Activated T-helper 1 cell treated with anti-CD3 and anti-CD28 coated beads, Interleukin-2, amount 50 U/mL, for 16 hours (primary cell): ENCODE measurements around the gene OR5AR1.
"Not testable (repeated sequence)": the region's sequence is repeated elsewhere in the genome, so short reads cannot be mapped to it uniquely, and the experiment has no call there.

ENCODE experiments used
- DNase-seq, 2 donors: peaks; one replicate each; pipeline ENCODE4 v3.0.0-alpha.2; 2020; ENCODE audit warnings: low read depth in 1 of 2, low spot score in 1 of 2

OR5AR1 gene

DNA sequence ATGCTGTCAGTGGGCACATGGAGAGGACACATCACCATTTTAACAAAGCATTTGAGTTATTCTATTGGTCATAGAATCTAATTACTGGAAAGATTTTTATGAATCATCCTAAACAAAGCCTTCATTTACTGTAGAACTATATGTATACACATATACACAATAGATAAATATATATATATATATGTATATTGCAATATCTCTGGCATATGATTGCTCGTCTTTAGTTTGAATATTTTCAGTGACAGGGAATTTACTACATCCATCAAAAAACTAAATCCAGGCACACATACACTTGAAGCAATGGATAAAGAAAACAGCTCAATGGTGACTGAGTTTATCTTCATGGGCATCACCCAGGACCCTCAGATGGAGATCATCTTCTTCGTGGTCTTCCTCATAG is at the start of gene OR5AR1:
OR5AR1 (plus strand) TSS at position 301 of the 400 bp plus-strand sequence; CDS start at position 301, 0 bp downstream.
- DNase-seq = no peak

DNA sequence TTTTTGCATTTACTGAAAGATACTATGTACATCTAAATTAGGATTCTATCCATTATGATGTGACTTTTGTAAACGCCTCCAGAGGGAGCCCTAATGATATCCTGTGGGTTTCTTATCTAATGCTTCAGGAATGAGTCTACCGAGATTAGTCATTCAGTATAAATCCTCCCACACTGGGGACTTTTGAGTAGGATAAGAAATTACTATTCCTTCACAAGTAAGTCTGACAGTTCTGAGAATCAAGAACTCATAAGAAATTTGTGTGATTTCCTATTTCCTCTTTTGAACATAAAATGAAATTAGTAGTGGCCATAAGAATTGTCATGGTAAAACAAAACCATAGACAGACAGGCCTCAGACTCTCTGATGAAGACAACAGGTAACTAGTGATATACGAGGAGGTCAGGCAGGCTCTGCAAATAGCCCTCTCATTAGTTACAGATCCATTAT is 38.8 kb upstream of the OR5AR1 start:
- no peak for DNase-seq

DNA sequence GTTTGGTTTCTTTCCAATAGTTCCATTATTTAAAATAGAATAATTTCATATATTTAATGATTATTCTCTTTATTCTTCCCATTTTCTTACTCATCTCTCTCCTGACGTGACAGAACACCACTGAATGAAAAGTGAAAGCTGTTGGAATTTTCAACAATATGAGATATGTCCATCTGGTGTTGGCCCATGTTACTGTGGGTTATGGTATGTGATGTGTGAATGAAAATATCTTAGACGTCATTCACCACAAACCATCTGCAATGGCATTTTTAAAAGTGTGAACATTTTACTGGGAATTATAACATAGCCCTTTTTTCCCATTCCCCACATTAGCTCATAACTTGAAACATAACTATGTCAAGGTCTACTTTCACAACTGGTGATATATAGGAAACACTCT is 37.5 kb upstream of the OR5AR1 start:
- no peak for DNase-seq

DNA sequence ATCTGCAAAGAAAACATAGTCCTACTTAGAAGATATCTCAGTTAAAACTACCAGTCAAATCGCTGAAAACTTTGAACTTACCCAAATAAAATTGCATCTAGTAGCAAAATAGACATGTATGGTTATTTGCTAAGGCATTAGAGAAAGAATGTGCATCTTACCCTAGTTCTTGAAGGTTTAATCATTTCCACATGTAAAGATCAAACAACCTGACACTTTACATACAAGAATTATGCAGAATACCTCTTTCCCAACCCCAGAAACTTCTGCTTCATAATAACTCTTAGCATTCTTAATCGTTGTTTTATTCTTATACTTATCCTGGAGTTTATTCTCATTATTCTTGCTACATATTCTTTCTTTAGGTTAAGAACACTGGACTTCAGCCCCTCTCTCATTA is 31.2 kb upstream of the OR5AR1 start:
- no peak for DNase-seq

DNA sequence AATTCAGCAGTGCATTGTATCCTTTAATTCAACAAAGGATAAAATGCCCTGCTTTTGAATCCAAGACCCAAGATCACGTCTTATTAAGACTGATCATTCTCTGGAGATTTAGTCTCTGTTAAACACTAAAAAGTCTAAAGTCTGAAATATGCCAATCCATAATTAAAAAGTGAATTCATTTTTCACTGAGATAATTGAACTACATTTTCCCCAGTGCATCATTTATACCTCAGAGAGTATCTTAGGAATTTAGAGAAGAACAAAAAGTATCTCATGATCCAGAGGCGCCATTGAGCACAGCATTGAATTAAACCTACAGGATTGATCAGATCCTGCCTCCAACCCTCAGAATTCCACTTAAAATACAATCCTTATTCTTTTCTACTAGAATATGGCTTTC is 26.6 kb upstream of the OR5AR1 start:
- no peak for DNase-seq

DNA sequence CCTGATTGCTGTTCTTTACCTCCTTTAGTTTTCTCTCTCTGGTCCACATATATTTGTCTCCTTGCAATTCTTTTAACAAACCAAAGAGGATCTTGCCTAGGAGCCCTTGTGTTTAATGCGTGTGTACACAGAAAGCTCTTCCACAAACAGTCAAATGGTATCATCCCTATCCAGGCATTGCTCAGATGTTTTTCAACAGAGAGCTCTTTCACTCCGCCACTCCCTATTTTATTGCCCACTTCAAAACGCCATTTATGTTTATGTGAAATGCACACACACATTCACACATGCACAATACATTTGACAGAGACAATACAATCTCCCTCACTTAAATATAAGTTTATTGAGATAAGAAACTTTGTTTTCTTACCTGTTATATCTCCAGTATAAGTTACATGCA is 26.0 kb upstream of the OR5AR1 start:
- DNase-seq = no peak

DNA sequence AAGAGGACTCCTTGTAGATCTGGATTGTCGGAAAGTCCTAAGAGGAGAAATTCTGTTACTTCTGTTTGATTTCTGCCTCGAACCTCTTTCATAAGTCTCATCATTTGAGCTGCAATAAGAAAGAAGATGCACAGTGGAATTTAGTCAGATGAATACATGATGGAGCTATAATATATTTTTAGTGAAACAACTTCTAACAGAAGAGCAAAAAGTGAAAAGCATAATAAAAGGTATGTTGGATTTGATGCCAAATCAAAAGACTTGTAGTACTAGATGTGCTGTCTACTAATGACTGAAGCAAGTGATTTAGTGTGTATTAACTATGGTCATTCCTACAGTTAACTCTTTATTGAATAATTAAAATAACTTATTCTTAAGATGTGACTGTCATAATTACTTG is 21.1 kb upstream of the OR5AR1 start, which contains the start of gene OR5AP2:
OR5AP2 (minus strand) TSS at position 101 of the 400 bp plus-strand sequence; CDS start at position 101, 0 bp downstream.
- no peak for DNase-seq

DNA sequence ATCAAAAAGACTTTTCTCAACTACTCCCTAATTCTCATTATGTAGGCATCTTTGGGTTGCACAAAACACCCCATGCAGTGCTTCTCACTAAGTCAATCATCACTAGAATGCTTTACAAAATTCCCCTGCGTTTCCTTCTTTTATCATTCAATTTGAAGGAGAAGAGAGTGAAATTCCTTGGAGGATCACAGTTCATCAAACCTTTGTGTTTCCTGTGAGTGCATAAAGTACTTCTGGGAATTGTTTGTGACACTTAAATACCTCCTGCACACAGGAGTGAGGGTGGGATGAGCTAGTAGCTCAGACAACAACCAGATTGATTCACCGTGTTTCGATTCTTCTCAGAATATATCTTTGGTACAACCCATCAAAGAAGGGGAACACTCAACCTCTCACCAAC is 3.7 kb upstream of the OR5AR1 start:
- DNase-seq = no peak

DNA sequence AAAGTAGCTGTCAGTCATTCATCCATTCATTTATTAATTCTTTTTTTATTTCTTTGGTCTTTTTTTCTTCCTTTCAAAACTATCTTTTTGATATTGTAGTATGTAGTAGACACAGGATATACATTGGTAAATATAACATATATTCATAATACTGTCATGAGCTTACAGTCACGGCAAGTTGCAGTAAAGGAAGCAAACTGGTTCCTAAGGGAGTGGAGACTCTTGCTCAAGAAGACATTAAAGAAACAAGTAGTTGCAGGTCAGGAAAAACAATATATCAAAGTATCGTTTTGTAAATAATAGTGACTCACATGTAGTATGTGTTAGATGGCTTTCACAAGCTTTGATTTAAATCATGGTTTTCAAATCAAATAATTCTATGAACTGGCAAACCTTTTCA is 7.5 kb downstream of the OR5AR1 start:
- DNase-seq = no peak

DNA sequence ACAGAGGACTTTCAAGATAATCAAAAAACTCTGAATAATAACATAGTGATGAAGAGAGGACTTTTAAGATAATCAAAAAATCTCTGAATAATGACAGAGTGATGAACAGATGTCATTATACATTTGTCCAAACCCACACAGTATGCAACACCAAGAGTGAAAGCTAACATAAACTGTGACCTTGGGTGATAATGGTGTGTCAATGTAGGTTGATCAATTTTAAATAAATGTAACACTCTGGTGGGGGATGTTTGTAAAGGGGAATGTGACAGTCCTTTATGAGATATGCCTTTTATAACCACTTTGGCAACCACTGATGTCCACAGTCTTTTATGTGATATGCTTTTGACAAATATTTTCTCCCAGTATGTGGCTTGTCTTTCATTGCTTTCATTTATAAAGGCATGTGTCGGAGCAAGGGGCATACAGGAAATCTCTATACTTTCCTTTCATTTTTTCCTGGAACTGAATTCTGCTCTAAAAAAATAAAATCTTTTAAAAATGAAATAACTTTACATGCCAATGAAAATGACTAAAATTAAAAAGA is 25.1 kb downstream of the OR5AR1 start:
- no peak for DNase-seq

DNA sequence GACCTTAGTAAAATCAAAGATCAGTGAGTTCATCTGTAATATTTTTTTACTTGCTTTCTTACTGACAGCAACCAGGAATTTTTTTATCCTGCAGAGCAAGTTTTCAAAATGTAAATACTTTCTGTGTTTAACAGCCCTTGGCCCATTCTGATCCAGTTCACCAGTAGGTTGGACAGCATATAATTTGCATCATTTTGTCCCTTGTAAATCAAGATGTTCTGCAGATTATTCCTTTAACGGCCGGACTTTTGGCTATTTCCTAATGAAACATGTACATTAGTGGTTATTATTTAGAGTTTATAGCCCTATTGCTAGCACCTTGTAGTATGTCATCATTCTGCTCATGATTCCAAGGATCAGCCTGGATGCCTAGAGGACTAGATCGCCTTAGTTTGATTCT is 27.7 kb downstream of the OR5AR1 start:
- DNase-seq = not testable (repeated sequence)

DNA sequence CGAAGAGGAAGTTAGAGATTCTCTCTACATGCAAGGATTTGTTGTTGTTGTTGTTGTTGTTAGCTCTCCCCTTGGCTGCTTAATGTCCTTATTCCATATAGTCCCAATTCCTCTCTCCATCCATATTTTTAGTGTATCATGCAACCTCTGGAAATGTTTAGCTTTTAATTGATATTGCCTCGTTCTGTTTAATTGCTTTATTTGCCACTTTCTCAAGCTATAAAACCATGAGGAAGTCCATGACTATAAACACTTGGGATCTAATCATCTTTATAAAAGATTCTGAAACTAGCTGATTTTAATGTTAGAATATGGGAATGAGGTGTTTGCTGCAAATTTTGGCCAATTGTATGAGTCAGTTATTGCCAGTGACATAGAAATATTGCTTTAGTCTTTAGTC is 29.9 kb downstream of the OR5AR1 start:
- no peak for DNase-seq

DNA sequence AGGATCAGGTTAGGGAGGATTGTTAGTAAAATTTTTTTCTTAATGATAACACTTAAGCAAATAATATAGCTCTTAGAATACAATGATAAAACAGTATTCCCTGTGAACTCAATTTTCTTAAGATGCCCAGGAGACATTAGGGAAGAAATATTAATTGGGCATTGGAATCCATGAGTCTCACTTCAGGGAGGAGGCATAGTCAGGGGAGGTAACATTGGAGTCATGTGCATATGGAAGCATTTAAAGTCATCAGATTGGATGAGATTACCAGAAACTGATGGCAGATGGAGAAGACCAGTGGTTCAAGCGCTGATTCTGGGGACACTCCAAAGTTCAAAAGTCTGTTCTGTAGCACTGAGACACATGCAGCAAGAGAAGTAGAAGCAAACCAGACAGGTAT is 35.3 kb downstream of the OR5AR1 start, which contains the start of gene OR9G1:
OR9G1 (plus strand) TSS at position 301 of the 400 bp plus-strand sequence. CDS start 1,293 bp downstream, outside the sequence.
- no peak for DNase-seq

DNA sequence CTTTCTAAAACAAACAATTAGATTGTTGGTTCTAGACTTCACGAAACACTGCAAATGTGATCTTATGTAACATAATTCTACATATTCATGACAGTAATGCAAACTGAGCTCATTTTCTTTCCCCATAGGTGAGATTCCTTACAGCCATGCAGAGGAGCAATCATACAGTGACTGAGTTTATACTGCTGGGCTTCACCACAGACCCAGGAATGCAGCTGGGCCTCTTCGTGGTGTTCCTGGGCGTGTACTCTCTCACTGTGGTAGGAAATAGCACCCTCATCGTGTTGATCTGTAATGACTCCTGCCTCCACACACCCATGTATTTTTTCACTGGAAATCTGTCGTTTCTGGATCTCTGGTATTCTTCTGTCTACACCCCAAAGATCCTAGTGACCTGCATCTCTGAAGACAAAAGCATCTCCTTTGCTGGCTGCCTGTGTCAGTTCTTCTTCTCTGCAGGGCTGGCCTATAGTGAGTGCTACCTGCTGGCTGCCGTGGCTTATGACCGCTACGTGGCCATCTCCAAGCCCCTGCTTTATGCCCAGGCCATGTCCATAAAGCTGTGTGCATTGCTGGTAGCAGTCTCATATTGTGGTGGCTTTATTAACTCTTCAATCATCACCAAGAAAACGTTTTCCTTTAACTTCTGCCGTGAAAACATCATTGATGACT is 36.9 kb downstream of the OR5AR1 start:
- DNase-seq = no peak

DNA sequence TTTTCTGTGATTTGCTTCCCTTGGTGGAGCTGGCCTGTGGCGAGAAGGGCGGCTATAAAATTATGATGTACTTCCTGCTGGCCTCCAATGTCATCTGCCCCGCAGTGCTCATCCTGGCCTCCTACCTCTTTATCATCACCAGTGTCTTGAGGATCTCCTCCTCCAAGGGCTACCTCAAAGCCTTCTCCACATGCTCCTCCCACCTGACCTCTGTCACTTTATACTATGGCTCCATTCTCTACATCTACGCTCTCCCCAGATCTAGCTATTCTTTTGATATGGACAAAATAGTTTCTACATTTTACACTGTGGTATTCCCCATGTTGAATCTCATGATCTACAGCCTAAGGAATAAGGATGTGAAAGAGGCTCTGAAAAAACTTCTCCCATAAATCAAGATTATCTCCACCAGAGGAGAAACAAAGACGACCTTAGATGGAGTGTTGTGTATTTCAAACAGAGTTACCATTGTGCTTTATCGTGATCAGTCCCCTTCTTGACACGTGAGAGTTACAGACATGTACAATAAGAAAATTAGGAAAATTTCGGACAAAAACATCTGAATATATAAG is 37.5 kb downstream of the OR5AR1 start:
- no peak for DNase-seq

DNA sequence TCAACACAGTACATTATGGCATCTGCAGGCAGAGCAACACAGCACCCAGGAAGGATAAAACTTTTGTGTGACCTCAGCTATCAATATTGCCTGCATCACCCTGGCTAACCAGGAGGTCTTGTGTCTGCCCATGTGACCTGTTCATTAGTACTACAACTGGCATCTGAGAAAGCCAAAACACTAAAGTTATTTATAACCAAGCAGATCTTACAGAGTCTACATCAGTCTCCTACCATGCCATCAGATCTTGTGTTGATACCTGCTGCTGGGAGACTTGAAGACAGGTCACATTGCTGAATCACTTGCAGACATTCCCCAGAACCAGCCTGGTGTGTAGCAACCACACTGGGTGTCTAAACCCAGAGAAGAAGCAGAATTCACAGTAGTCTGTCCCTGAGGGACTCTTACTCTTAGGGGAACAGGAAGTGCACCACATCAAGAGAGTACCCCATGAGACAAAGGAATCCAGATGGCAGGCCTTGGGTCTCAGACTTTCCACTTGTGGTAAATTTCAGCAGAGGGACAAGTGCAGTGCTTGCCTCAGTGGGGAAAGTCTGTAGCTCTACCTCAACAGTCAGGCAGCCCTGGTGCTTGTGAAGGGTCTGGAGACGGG is 42.4 kb downstream of the OR5AR1 start:
- no peak for DNase-seq

DNA sequence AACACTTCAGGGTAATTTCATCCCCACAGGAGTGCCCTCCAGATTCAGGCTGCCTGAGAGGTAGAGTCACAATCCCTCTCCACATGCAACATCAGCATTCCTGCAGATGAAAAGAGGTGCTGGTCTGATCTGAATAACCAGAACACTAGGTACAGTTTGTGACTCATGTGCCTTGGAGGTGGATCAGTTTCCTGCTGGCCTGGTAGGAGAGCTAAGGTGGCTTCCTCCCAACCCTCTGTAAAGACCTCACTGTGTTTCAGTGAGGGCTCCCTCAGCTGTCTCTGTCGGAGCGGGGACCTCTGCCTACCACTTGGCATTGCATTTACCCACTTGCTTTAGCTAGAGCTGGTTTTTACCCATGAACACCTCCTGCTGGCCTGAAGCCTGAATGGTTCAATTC is 43.0 kb downstream of the OR5AR1 start:
- DNase-seq = no peak

DNA sequence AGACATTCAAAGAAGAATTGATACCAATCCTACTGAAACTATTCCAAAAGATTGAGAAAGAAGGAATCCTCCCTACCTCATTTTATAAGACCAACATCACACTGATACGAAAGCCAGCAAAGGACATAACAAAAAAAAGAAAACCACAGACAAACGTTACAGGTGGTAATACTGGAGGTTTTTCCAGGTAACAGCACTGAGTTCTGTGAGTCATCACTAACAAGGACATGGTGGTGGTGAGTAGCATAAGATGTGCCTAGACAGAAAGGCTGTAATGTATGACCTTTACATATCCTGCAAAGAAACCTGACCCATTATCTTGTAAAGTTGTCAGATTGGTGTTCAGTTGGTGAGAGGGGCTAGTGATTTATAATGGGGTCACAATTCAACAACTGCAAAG is 50.7 kb downstream of the OR5AR1 start:
- DNase-seq = no peak
